WTC11 (cell line): ENCODE measurements around the gene MTARC1. TPM values are rescaled to one million over a fixed set of nuclear protein-coding genes. Genes with fewer than 3 reads are reported as not detected.

Experiments used
- ATAC-seq: fragments of 200-7000 bp; cut with Tn5 transposase; 2 replicates; pipeline ENCODE4 v1.10.0; 2021; ENCODE audit warnings: mild to moderate bottlenecking, moderate library complexity
- CTCF ChIA-PET: fragments of 300-600 bp; sonication (Branson Sonifier 250); formaldehyde crosslinking; loops from one replicate; lab custom pipeline; 2021; ENCODE audit warnings: antibody characterized with exemption; lab: Charles Lee
- POLR2A ChIA-PET: fragments of 350-600 bp; sonication (Branson Sonifier 250); formaldehyde crosslinking; loops from one replicate; lab custom pipeline; 2021; ENCODE audit warnings: antibody characterized with exemption; lab: Charles Lee
- DNase-seq: peaks from one replicate; pipeline ENCODE4 v3.0.0; 2021; ENCODE audit warnings: low spot score
- H3K27ac Mint-ChIP-seq: 2 replicates; pipeline ENCODE4 v1.8.0; 2021; ENCODE audit warnings: mixed read lengths
- H3K27me3 Mint-ChIP-seq: 2 replicates; pipeline ENCODE4 v1.8.0; 2021; ENCODE audit warnings: low read depth, mild to moderate bottlenecking, moderate library complexity, mixed read lengths
- H3K36me3 Mint-ChIP-seq: 2 replicates; pipeline ENCODE4 v1.8.0; 2021; ENCODE audit warnings: mixed read lengths
- H3K4me1 Mint-ChIP-seq: 2 replicates; pipeline ENCODE4 v1.8.0; 2022; ENCODE audit warnings: mixed read lengths
- H3K4me3 Mint-ChIP-seq: 2 replicates; pipeline ENCODE4 v1.8.0; 2021; ENCODE audit warnings: mild to moderate bottlenecking, moderate library complexity, mixed read lengths
- H3K9me3 Mint-ChIP-seq: 2 replicates; pipeline ENCODE4 v1.8.0; 2021; ENCODE audit warnings: mixed read lengths
- AR ChIP-seq: fragments of 250-450 bp; sonication (Bioruptor Pico); IDR thresholded peaks from 2 replicates; pipeline ENCODE4 v1.9.0; 2021; ENCODE audit warnings: mild to moderate bottlenecking
- E2F1 ChIP-seq: sonication (generic); formaldehyde crosslinking; IDR thresholded peaks from 2 replicates; pipeline ENCODE4 v1.8.0; 2022; ENCODE audit warnings: mild to moderate bottlenecking, missing genetic modification reagents
- E2F5 ChIP-seq: sonication (generic); formaldehyde crosslinking; IDR thresholded peaks from 2 replicates; pipeline ENCODE4 v1.8.1; 2022; ENCODE audit warnings: mild to moderate bottlenecking, moderate library complexity, missing genetic modification reagents
- IRF2 ChIP-seq: sonication (generic); formaldehyde crosslinking; IDR thresholded peaks from 2 replicates; pipeline ENCODE4 v1.8.0; 2022; ENCODE audit warnings: low read depth, missing genetic modification reagents, borderline replicate concordance
- JAZF1 ChIP-seq: fragments of 250-450 bp; sonication (Bioruptor Pico); IDR thresholded peaks from 2 replicates; pipeline ENCODE4 v1.9.0; 2021; ENCODE audit warnings: moderate library complexity, mild to moderate bottlenecking, inconsistent platforms
- JUN ChIP-seq: sonication (generic); formaldehyde crosslinking; IDR thresholded peaks from 2 replicates; pipeline ENCODE4 v1.8.0; 2023; ENCODE audit warnings: mild to moderate bottlenecking, missing genetic modification reagents
- MXD4 ChIP-seq: fragments of 250-450 bp; sonication (Bioruptor Pico); IDR thresholded peaks from 2 replicates; pipeline ENCODE4 v1.8.0; 2021; ENCODE audit warnings: mild to moderate bottlenecking, moderate library complexity, borderline replicate concordance
- NFATC4 ChIP-seq: fragments of 250-450 bp; sonication (Bioruptor Pico); IDR thresholded peaks from 2 replicates; pipeline ENCODE4 v1.9.0; 2021; ENCODE audit warnings: mild to moderate bottlenecking
- NFYB ChIP-seq: sonication (generic); formaldehyde crosslinking; conservative IDR thresholded peaks from 2 replicates; pipeline ENCODE4 v1.8.0; 2022; ENCODE audit warnings: low read depth, missing genetic modification reagents
- NR1H2 ChIP-seq: sonication (generic); formaldehyde crosslinking; IDR thresholded peaks from 2 replicates; pipeline ENCODE4 v1.9.0; 2021; ENCODE audit warnings: mild to moderate bottlenecking, moderate library complexity, missing genetic modification reagents
- PRDM15 ChIP-seq: sonication (generic); formaldehyde crosslinking; IDR thresholded peaks from 2 replicates; pipeline ENCODE4 v1.8.0; 2022; ENCODE audit warnings: missing genetic modification reagents
- SMAD3 ChIP-seq: sonication (generic); formaldehyde crosslinking; IDR thresholded peaks from 2 replicates; pipeline ENCODE4 v1.8.0; 2022; ENCODE audit warnings: missing genetic modification reagents, mild to moderate bottlenecking, borderline replicate concordance
- SMAD4 ChIP-seq: sonication (generic); formaldehyde crosslinking; IDR thresholded peaks from 2 replicates; pipeline ENCODE4 v1.8.0; 2022; ENCODE audit warnings: mild to moderate bottlenecking, missing genetic modification reagents
- TEAD1 ChIP-seq: sonication (generic); formaldehyde crosslinking; IDR thresholded peaks from 2 replicates; pipeline ENCODE4 v1.8.0; 2022; ENCODE audit warnings: mild to moderate bottlenecking, missing genetic modification reagents
- TEAD4 ChIP-seq: sonication (generic); formaldehyde crosslinking; IDR thresholded peaks from 2 replicates; pipeline ENCODE4 v1.8.0; 2022; ENCODE audit warnings: mild to moderate bottlenecking, missing genetic modification reagents
- ZNF232 ChIP-seq: sonication (generic); formaldehyde crosslinking; IDR thresholded peaks from 2 replicates; pipeline ENCODE4 v1.8.0; 2022; ENCODE audit warnings: mild to moderate bottlenecking, missing genetic modification reagents
- ZNF512 ChIP-seq: sonication (generic); formaldehyde crosslinking; IDR thresholded peaks from 2 replicates; pipeline ENCODE4 v1.8.1; 2022; ENCODE audit warnings: missing genetic modification reagents, borderline replicate concordance
- total RNA-seq: library from RNA; stranded (reverse); gene quantifications from 3 replicates; pipeline ENCODE4 v1.2.3, GENCODE V29; 2021

The MTARC1 gene
- total RNA-seq, 1 experiment from 2014 or later = 25.8 TPM

GRCh38 chr1:220826729-220827128 lies 40.0 kb downstream of the MTARC1 start:
- CTCF ChIA-PET = no interaction called here
- H3K27ac Mint-ChIP-seq = no peak overlapping the region
- no peak for ATAC-seq

GRCh38 chr1:220827445-220828178 lies 40.9 kb downstream of the MTARC1 start:
- CTCF ChIA-PET = interaction anchor here (0.9 to 2.1 kb wide), 3 partner anchors 8 to 17 kb away, joined by 4 to 10 read pairs (median 6); no protein-coding TSS in a partner anchor
- Mint-ChIP-seq H3K36me3 (no peaks in the 10 kb centered on the region; the same call in 1 of the 2 replicates), H3K9me3 (peaks cover 12% of the 10 kb centered on the region), H3K27ac (no peak overlapping the region), H3K27me3 (no peaks in the 10 kb centered on the region; the same call in 1 of the 2 replicates), H3K4me1 (peaks cover 19% of the 10 kb centered on the region), H3K4me3 (no peak overlapping the region)
- ATAC-seq = no peak; the same call in 1 of the 2 replicates
- DNase-seq = no peak
- POLR2A ChIA-PET = no interaction called here
- TF ChIP-seq JUN (no peak), PRDM15 (CRISPR knock-in tag) (no peak), IRF2 (CRISPR knock-in tag) (no peak), ZNF232 (CRISPR knock-in tag) (no peak), ZNF512 (no peak)

More at GRCh38 chr1:220826729-220827128, 40.0 kb downstream of the MTARC1 start:
- no peak for DNase-seq
- POLR2A ChIA-PET = no interaction called here
- H3K36me3 Mint-ChIP-seq = no peaks in the 10 kb centered on the region; the same call in 1 of the 2 replicates
- no peak overlapping the region for H3K4me3 Mint-ChIP-seq
- H3K4me1 Mint-ChIP-seq = peaks cover 19% of the 10 kb centered on the region
- no peaks in the 10 kb centered on the region; the same call in 1 of the 2 replicates for H3K27me3 Mint-ChIP-seq
- peaks cover 9% of the 10 kb centered on the region for H3K9me3 Mint-ChIP-seq
- TF ChIP-seq TEAD4 (CRISPR knock-in tag) (no peak), TEAD1 (no peak), IRF2 (CRISPR knock-in tag) (no peak), SMAD4 (no peak), ZNF512 (no peak), E2F1 (CRISPR knock-in tag) (no peak), E2F5 (CRISPR knock-in tag) (no peak), MXD4 (CRISPR knock-in tag) (no peak), NFYB (CRISPR knock-in tag) (no peak), NFATC4 (CRISPR knock-in tag) (no peak), NR1H2 (CRISPR knock-in tag) (no peak), JAZF1 (CRISPR knock-in tag) (no peak), SMAD3 (CRISPR knock-in tag) (no peak), AR (CRISPR knock-in tag) (no peak)
- TF ChIP-seq, all 79 proteins: peak for 0
